Hematopoietic multipotent progenitor cell (in vitro differentiated cells): ENCODE results near the gene TMTC2. TPM values are rescaled to one million over a fixed set of nuclear protein-coding genes. Genes with fewer than 3 reads are reported as not detected.
A peak's percentile ranks its signal among the peaks of the same experiment; 100 is the strongest.

ENCODE experiments used
- DNase-seq, 3 donors: peaks; one replicate each; pipeline ENCODE4 v3.0.0-alpha.2; 2011 to 2015; ENCODE audit warnings: low read depth in 2 of 3, low spot score in 2 of 3
- total RNA-seq: library from RNA; depleted of rRNA; stranded (reverse); fragments of >200 nt; gene quantifications from one replicate; pipeline ENCODE4 v1.2.3, GENCODE V29; 2012

TMTC2 gene
- total RNA-seq, 1 donor: 2.7 TPM

DNA sequence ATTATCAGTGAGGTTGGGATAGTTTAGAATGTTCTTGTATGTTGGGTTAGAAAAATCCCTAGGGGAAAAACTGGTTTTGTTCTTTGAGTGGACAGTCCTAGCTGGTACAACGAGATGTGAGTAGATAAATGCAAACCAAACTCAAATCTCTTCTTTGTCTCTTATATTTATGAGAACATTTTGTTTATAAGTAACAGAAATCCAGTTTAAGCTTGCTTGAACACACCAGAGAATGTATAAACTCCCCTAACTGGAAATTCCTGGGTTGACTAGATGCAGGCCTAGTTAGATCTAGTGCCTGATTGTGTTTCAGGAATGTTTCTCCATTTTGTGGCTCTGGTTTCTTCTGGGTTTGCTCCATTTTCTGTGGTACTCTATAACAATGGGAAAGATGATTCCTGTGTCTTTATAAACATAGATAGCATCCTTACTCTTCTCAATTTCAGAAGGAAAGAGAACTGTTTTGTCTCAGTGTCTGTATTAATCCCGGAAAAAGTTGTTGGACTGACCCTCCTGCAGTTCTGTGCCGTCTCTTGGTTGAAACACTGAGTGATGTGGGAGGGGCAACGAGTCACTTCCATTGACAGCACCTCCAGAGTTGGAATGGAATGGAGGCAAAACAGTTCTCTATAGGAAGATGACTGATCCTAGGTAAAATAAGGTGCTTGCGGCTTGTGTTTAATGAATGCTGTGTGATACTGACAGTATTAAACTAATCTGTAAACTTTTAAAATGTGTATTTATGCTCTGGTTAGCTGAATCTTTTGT lies 244.8 kb downstream of the TMTC2 start:
- no peak for DNase-seq

DNA sequence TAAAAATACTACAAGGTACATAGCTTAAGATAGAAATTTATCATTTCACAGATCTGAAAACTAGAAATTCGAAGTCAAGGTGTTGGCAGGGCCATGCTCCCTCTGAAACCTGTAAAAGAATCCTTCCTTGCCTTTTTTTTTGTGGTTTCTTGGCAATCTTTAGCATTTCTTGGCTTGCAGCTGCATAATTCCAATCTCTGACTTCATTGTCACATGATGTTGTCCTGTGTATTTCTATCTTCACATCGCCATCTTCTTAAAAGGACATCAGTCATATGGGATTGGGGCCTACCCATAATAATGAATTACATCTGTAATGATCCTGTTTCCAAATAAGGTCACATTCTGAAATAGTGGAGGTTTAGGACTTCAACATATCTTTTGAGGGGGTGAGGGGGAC lies 250.4 kb downstream of the TMTC2 start:
- no peak for DNase-seq

DNA sequence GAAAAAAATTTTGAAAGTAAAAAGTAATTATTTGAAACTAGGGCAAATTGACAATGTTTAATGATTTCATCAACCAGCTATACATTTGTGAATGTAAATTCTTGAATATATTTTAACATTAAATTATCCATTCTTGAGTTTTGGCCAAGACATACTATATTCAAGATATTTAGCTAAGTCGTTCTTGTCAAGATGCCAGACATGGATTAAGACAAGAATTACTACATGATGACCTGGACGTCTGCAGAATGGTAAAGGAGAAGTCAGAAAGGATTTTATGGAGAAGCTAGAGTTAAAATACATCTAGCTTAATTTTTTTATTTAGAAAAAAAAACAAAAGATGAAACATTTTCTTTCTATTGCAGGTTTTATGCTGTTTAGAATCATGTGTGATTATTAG lies 255.8 kb downstream of the TMTC2 start:
- DNase-seq: no peak

DNA sequence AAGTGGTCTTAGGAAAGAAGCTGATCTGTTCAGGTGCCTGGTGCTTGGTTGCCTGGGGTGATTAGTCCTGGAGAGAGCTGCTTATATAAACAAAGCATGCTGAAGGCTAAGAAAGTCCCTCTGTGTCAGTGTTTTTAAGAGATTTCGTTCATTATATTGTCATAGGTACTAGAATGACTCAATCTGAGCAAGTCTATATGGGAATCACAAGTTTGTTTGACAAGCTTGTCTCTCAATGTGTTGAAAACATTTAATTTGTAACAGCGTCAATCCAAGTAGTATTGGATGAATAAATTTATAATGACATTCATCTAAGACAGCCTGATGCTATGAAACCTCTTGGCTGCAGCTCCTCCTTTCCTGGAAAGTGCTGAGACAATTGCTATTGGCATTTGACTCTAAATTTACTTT lies 256.3 kb downstream of the TMTC2 start:
- DNase-seq: no peak

GRCh38 chr12:82948491-82948890 lies 261.8 kb downstream of the TMTC2 start:
- DNase-seq: no peak

DNA sequence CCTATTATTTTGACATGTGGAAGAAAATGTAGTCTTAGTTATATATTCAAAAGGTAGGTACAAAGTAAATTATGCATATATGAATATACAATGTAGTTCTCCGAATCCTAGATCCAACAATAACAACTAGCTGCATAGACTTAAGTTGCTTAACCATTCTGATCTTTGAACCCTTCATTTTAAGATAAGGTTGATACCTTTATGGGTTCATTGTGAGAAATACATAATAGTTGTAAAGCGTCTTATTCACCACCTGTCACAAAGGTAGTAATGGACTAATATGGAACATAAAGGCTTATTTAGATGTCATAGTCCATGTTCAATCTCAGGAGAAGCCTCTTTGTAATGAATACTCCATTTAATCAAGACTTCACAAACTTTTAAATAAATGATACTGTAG lies 263.6 kb downstream of the TMTC2 start:
- DNase-seq: no peak

DNA sequence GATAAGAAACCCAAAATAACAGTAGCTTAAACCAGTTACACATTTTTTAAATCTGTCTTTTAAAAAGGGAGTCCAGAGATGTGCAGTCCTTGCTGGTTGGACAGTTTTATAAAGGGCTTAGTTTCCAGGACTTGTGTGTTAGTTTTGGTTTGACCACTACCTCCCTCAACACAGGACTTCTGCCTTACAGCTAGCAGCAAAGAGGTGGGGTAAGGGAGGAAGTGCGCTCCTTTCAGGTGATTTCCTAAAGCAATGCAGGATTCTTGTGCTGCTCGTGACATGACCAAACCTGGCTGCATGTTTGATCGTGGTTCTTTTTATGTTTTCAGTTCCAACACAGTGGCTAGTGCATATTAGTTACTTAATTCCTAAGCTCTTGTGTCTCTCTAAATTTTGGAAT lies 266.2 kb downstream of the TMTC2 start:
- DNase-seq: no peak

DNA sequence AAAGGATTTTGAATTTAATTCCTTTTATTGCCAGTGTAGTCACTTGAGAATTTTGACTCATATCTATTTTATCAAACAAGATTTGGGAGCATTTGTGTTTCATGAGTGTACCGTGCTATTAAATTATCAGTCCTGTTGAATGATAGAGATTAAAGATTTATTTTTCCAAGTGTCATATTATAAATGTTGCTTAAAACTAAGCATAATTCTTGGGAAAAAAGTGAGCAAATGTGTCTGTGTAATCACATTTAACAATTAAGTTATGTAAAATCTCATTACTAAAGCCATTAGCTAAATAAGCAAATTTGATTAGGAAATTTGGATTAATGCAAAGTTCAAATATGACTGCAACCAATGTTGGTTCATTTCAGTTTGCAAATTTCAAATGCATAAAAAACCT lies 266.7 kb downstream of the TMTC2 start:
- DNase-seq: no peak

GRCh38 chr12:82954064-82954463 lies 267.4 kb downstream of the TMTC2 start:
- no peak for DNase-seq

DNA sequence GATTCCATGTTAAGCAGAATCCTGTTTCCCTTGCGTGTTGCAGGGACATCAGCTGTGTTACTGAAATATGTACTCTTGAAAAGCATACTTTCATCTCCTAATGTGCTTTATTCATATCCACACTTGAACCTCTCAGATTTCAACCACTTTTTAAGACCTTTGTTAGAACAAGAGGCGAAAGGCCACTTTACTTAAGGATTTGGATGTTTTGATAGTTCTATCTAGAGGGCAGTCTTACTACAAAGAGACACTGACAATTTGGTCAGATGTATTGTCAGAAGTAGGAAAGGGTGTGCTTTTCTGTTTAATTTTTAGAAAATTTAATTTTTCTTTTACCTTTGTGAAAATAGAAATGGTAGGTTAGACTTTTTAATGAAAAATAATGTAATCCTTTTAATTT lies 267.9 kb downstream of the TMTC2 start:
- no peak for DNase-seq

- DNase-seq: no peak
These were observed 268.3 kb downstream of the TMTC2 start for GRCh38 chr12:82955043-82955442.

DNA sequence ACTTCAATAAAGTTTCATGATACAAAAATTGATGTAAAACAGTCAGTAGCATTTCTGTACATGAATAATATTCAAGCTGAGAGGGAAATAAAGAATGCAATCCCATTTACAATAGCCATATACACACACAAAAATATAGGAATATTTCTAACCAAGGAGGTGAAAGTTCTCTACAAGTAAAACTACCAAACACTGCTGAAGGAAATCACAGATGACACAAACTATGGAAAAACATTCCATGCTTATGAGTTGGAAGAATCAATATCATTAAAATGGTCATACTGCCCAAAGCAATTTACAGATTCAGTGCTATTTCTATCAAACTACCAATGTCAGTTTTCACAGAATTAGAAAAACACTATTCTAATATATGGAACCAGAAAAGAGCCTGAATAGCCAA lies 272.3 kb downstream of the TMTC2 start:
- no peak for DNase-seq

GRCh38 chr12:82959821-82960220 lies 273.1 kb downstream of the TMTC2 start:
- no peak for DNase-seq

- DNase-seq: no peak
These were observed 275.1 kb downstream of the TMTC2 start for GRCh38 chr12:82961835-82962234.

- DNase-seq: no peak
These were observed 277.2 kb downstream of the TMTC2 start for GRCh38 chr12:82963956-82964355.

DNA sequence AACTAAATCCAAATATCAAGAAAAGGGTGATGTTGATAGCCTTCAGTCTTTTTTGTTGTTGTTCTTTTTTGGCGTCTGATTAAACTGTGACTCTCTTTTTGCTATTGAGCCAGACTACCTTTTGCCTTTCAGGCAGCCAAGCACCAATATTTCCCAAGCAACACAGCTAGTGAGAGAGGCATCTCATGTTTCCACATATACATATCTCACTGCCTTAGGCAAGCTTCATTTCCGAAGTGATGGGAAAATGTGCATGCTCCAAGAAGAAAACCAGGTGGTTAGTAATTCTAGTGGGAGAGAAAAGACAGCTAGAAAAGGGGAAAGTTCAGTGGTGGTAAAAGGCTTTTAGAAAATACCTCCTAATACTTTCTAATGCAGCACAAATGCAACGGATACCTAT lies 277.7 kb downstream of the TMTC2 start:
- DNase-seq: no peak

DNA sequence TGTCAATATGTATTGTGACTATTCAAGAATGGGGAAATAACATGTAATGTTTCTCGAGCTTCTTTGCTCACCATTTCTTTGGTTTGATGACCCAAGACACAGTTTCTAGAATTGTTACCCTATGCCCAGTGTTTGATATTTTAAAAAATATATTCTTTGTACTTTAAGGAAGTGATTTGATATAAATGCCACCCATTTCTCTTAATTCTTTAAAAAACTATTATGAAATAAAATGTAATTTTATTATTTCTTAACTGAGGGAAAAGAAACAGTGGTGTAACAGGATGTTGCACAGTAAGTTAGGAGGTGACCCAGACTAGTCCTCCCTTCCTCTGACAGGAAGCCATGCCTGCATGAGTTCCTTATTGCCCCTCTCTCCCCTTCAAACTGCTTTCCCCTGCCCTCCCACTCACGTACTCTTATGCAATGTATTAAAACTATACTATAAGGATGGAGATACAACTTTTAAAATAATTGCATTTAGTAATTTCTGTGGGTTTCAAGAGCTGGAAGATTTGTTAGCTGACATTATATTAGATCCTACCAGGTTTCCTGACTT lies 279.4 kb downstream of the TMTC2 start:
- peak in 1 of 3 donors; percentile 3 for DNase-seq

DNA sequence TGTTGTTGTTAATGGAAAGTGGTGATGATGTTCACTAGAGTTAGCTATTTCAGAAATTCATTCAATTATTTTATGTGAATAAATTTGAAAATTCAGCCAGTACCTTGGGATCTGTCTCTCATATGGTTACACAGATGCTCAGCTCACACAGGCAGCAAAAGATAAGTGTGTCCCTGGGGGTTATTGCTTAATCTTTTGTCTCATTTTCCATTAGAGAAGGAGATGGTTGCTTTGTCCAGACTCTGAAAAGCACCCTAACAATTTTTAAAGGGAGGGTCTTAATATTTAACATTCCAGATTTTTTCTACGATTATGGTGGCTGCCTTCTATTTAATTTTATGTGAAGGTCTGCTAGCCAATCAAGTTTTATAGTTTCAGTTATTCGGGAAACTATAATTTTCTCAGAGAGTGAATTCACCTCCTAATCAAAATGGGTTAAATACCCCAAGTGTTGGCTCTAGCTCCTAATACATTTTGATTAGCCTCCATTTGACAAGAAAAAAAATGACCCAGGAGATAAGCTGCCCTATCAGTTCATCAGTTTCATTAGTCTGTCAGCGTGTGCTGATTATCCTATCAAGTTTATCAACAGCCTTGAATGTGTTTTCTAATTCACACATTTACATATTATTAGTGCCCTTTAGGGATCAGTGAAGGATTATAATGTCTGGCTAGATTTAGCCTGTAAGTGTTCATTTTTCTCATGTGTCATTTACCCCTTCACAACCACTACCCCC lies 282.1 kb downstream of the TMTC2 start:
- no peak for DNase-seq

DNA sequence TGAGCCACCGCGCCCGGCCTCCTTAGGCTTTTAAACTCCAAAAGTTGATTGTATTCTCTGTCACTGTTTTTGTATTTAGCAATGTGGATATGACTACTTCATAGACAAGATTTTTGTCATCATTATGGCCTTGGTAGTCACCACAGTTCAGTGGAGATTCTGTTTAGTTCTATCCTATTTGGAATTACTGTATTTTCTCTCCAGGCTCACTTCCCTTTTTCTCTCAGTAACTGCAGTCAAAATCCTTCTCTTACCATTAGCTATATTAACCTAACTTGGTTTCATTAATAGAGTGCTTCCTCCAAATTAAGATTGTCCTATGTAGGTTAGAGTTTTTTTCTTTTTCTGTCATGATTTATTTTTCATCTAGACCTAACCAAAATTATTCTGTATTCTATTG lies 283.9 kb downstream of the TMTC2 start:
- no peak for DNase-seq

DNA sequence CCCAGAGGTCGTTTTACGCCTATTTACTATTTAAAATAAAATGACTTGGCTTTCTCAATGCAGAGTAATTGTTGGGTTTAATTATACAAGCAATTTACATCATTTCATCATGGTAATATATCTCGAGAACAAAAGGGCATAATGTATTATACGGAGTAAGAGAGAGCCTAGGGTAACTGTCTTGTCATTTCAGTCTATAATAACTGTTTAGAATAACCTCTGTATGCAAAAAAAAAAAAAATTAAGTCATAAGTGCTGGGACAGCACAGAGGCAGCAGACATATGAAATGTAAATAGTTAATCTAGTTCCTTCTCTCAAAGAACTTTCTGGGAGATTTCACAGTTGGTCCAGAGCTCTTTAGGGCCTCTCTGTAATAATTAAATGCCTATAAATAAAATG lies 284.9 kb downstream of the TMTC2 start:
- DNase-seq: no peak

DNA sequence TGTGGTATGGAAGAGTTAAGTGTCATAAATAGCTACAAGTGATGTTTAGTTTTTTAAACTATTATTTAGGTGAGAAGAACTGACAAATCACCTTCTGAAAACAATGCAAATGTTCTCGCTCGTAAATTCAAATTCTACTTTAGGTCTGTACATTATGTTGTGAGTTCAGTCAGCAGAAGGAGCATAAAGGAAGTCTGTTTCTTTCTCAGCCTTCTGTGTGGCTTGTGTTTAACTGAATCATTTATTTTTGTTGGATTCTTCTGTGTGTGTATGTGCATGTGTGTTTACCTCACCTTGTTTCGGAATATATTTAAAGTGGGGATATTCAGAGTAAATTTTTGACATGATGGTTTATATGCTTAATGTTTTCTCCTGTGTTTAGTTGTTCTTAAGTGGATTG lies 285.9 kb downstream of the TMTC2 start:
- no peak for DNase-seq

DNA sequence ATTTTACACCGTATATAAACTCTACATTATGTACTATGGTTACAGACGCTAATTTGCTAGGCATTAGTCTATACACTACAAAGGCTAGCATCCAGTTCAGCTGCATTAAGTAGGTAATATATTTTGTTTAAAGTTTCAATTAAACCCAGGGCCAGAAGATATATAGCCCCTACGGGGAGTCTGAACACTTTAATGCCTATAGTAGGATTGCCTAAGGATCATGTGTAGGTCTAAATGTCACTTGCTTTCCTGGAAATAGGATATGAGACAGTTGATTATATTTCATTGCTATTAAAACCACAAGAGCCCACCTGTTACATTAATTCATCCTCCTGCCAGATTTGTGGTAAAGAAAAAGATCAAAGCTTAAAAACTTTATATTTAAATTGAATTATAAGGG lies 286.9 kb downstream of the TMTC2 start:
- no peak for DNase-seq
